Measurements from ENCODE around the gene ZNF213.

Gene ZNF213

DNA sequence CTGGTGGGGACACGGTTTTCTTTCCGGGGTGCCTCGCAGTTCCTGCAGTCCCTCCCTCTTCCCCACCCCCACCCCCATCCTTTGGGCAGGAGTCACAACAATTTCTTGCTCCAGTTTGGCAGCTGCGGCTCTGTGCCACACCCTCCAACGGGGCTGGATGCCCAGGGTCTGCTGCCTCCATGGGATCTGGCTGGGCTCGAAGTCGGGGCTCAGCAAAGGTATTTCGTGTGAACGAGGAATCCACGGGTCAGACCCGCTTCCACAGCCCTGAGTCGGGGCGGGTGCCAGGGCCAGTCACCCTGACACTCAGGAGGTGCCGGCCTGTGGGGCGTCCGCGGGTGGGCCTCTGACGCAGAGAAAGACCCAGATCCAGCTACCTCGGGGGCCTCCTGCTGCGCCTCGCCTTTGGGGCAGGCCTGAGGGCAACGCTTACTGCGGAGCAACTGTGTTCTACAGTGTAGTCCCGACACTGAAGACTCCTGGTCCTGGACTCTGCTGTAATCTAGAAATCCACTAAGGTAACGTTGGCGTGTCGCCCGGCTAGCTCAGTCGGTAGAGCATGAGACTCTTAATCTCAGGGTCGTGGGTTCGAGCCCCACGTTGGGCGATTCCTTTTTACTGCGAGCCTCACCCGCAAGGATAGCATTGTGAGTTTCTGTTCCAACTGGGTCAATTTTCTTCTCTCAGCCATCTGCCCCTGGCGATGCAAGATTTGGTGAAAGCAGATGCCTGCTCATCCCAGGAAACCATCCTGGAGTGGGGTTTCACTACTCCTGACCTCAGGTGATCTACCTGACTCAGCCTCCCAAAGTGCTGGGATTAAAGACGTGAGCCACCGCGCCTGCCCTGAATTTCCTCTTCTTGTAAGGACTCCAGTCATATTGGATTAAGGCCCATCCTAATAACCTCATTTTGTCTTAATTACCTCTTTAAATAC is 40.6 kb downstream of the ZNF213 start (continued):
- TF ChIP-seq, protein P1, sequence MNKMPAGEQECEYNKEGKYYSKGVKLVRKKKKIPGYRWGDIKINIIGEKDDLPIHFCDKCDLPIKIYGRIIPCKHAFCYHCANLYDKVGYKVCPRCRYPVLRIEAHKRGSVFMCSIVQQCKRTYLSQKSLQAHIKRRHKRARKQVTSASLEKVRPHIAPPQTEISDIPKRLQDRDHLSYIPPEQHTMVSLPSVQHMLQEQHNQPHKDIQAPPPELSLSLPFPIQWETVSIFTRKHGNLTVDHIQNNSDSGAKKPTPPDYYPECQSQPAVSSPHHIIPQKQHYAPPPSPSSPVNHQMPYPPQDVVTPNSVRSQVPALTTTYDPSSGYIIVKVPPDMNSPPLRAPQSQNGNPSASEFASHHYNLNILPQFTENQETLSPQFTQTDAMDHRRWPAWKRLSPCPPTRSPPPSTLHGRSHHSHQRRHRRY (tag by site-specific recombination; IDR thresholded peaks at IDR 0.05) = no peak
- TF ChIP-seq ZNF16 (tag by site-specific recombination; IDR thresholded peaks at IDR 0.05; ENCODE audit: low read depth) (no peak), ZNF654 (tag by site-specific recombination; IDR thresholded peaks at IDR 0.05; ENCODE audit: low read depth) (no peak), ZNF791 (tag by site-specific recombination; IDR thresholded peaks at IDR 0.05) (no peak), MYNN (tag by site-specific recombination; IDR thresholded peaks at IDR 0.05; ENCODE audit: borderline replicate concordance) (peak; percentile 72), ZFP41 (tag by site-specific recombination; IDR thresholded peaks at IDR 0.05; ENCODE audit: borderline replicate concordance) (no peak), ZNF155 (tag by site-specific recombination; IDR thresholded peaks at IDR 0.05) (no peak), ZNF354C (tag by site-specific recombination; IDR thresholded peaks at IDR 0.05; ENCODE audit: borderline replicate concordance, low read depth) (no peak), KLF9 (tag by site-specific recombination; IDR thresholded peaks at IDR 0.05; ENCODE audit: low read depth) (0 out of 2 replicates have a peak, but pooled peaks have one; percentile 10), IKZF3 (tag by site-specific recombination; IDR thresholded peaks at IDR 0.05) (peak; percentile 3; the same call in 1 of the 2 replicates), ZNF311 (tag by site-specific recombination; IDR thresholded peaks at IDR 0.05; ENCODE audit: borderline replicate concordance) (no peak), ZNF350 (tag by site-specific recombination; IDR thresholded peaks at IDR 0.05) (no peak), ZNF37A (tag by site-specific recombination; IDR thresholded peaks at IDR 0.05) (no peak), ZIC2 (tag by site-specific recombination; IDR thresholded peaks at IDR 0.05) (peak; percentile 79), ZFHX2 (tag by site-specific recombination; conservative IDR thresholded peaks at IDR 0.05) (no peak), GLIS1 (tag by site-specific recombination; IDR thresholded peaks at IDR 0.05) (peak; percentile 85)
- TF ChIP-seq, protein P2, sequence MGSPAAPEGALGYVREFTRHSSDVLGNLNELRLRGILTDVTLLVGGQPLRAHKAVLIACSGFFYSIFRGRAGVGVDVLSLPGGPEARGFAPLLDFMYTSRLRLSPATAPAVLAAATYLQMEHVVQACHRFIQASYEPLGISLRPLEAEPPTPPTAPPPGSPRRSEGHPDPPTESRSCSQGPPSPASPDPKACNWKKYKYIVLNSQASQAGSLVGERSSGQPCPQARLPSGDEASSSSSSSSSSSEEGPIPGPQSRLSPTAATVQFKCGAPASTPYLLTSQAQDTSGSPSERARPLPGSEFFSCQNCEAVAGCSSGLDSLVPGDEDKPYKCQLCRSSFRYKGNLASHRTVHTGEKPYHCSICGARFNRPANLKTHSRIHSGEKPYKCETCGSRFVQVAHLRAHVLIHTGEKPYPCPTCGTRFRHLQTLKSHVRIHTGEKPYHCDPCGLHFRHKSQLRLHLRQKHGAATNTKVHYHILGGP (tag by site-specific recombination; IDR thresholded peaks at IDR 0.05) = no peak
- TF ChIP-seq, protein P3, sequence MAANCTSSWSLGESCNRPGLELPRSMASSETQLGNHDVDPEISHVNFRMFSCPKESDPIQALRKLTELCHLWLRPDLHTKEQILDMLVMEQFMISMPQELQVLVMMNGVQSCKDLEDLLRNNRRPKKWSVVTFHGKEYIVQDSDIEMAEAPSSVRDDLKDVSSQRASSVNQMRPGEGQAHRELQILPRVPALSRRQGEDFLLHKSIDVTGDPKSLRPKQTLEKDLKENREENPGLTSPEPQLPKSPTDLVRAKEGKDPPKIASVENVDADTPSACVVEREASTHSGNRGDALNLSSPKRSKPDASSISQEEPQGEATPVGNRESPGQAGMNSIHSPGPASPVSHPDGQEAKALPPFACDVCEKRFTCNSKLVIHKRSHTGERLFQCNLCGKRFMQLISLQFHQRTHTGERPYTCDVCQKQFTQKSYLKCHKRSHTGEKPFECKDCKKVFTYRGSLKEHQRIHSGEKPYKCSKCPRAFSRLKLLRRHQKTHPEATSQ (tag by site-specific recombination; IDR thresholded peaks at IDR 0.05) = 0 out of 2 replicates have a peak, but pooled peaks have one; percentile 16
- TF ChIP-seq, protein P4, sequence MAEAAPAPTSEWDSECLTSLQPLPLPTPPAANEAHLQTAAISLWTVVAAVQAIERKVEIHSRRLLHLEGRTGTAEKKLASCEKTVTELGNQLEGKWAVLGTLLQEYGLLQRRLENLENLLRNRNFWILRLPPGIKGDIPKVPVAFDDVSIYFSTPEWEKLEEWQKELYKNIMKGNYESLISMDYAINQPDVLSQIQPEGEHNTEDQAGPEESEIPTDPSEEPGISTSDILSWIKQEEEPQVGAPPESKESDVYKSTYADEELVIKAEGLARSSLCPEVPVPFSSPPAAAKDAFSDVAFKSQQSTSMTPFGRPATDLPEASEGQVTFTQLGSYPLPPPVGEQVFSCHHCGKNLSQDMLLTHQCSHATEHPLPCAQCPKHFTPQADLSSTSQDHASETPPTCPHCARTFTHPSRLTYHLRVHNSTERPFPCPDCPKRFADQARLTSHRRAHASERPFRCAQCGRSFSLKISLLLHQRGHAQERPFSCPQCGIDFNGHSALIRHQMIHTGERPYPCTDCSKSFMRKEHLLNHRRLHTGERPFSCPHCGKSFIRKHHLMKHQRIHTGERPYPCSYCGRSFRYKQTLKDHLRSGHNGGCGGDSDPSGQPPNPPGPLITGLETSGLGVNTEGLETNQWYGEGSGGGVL (tag by site-specific recombination; IDR thresholded peaks at IDR 0.05) = no peak

DNA sequence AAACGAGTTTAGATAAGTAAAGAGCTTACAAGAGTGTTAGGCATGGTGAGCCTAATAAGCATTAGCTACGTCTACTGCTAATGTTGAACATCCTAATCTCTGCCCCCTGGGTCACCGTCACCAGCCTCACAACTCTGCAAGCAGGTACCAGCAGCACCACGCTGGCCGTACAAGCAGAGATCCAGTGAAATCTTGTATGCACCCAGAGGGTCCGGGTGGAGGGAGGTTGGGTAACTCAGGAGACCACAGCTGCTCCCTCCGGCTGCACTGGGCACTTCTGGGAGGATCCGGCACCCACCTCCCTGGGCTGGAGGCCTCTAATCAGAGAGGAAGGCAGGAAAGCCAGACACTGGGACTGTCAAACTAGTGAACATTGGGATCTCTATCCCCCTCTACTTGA is 44.8 kb downstream of the ZNF213 start:
- POLR2A ChIA-PET = no interaction called here
- no peak overlapping the region for H3K27ac ChIP-seq (ENCODE audit: extremely low read depth, low read depth, low read length)

More for the DNA sequence above, 44.8 kb downstream of the ZNF213 start:
- Histone ChIP-seq H3K36me3 (ENCODE audit: control insufficient read depth in 2 of 2, insufficient read depth in 1 of 2, low read length in 2 of 2) (no peaks in the 10 kb centered on the region), H3K4me1 (ENCODE audit: control insufficient read depth, insufficient read depth, low read length) (no peaks in the 10 kb centered on the region), H3K9me3 (ENCODE audit: control insufficient read depth, insufficient read depth, low read depth, low read length) (no peaks in the 10 kb centered on the region), H3K4me3 (ENCODE audit: low read depth, low read length) (no peak overlapping the region)
- TF ChIP-seq ZNF10 (tag by site-specific recombination; IDR thresholded peaks at IDR 0.05) = 0 out of 2 replicates have a peak, but pooled peaks have one; percentile 20
- TF ChIP-seq, protein P5, sequence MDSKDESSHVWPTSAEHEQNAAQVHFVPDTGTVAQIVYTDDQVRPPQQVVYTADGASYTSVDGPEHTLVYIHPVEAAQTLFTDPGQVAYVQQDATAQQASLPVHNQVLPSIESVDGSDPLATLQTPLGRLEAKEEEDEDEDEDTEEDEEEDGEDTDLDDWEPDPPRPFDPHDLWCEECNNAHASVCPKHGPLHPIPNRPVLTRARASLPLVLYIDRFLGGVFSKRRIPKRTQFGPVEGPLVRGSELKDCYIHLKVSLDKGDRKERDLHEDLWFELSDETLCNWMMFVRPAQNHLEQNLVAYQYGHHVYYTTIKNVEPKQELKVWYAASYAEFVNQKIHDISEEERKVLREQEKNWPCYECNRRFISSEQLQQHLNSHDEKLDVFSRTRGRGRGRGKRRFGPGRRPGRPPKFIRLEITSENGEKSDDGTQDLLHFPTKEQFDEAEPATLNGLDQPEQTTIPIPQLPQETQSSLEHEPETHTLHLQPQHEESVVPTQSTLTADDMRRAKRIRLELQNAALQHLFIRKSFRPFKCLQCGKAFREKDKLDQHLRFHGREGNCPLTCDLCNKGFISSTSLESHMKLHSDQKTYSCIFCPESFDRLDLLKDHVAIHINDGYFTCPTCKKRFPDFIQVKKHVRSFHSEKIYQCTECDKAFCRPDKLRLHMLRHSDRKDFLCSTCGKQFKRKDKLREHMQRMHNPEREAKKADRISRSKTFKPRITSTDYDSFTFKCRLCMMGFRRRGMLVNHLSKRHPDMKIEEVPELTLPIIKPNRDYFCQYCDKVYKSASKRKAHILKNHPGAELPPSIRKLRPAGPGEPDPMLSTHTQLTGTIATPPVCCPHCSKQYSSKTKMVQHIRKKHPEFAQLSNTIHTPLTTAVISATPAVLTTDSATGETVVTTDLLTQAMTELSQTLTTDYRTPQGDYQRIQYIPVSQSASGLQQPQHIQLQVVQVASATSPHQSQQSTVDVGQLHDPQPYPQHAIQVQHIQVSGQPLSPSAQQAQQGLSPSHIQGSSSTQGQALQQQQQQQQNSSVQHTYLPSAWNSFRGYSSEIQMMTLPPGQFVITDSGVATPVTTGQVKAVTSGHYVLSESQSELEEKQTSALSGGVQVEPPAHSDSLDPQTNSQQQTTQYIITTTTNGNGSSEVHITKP (tag by site-specific recombination; IDR thresholded peaks at IDR 0.05) = no peak
- TF ChIP-seq, protein P6, sequence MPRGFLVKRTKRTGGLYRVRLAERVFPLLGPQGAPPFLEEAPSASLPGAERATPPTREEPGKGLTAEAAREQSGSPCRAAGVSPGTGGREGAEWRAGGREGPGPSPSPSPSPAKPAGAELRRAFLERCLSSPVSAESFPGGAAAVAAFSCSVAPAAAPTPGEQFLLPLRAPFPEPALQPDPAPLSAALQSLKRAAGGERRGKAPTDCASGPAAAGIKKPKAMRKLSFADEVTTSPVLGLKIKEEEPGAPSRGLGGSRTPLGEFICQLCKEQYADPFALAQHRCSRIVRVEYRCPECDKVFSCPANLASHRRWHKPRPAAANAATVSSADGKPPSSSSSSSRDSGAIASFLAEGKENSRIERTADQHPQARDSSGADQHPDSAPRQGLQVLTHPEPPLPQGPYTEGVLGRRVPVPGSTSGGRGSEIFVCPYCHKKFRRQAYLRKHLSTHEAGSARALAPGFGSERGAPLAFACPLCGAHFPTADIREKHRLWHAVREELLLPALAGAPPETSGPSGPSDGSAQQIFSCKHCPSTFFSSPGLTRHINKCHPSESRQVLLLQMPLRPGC (tag by site-specific recombination; IDR thresholded peaks at IDR 0.05) = no peak
- no peak for TF ChIP-seq ZNF23 (tag by site-specific recombination; IDR thresholded peaks at IDR 0.05; ENCODE audit: borderline replicate concordance)
- CTCF ChIA-PET = no interaction called here

Data from HEK293 (cell line).